SH-SY5Y (cell line): Measurements from ENCODE around the gene FBXW11.

Source experiments
- GATA2 ChIP-seq: IDR thresholded peaks from 2 replicates; pipeline ENCODE4 v1.6.1; 2011; ENCODE audit warnings: mild to moderate bottlenecking, low read depth, low read length
- GATA3 ChIP-seq: IDR thresholded peaks from 2 replicates; pipeline ENCODE4 v1.6.1; 2011; ENCODE audit warnings: low read depth, mild to moderate bottlenecking, low read length, moderate library complexity

DNA sequence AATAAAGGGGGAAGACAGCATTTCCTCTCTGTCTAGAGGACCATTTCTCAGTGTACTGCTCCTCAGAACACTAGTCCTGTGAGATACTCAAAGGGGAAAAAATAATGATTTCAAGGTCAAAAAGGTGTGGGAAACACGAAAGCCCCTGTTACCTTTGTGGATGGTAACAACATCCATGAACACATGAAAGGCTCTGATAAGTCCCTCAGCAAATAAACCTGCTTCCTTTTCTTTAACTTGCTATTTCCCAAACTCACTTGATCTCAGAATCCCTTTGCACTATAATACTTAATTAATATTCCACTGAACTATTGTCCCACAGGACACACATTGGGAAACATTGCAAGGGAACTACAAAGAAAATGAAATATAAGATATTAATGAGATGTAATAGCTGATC is 155.2 kb downstream of the FBXW11 start:
- no peak for TF ChIP-seq GATA3
- no peak for TF ChIP-seq GATA2
